Measurements from ENCODE around the gene YWHAG. TPM values are rescaled to one million over a fixed set of nuclear protein-coding genes. Genes with fewer than 3 reads are reported as not detected.

The YWHAG gene
- total and polyA plus RNA-seq, 2 donors from 2014 or later, result 45.4 to 94.2 TPM

GRCh38 chr7:76327610-76328009, 31.2 kb downstream of the YWHAG start:
- TF ChIP-seq, protein P1, sequence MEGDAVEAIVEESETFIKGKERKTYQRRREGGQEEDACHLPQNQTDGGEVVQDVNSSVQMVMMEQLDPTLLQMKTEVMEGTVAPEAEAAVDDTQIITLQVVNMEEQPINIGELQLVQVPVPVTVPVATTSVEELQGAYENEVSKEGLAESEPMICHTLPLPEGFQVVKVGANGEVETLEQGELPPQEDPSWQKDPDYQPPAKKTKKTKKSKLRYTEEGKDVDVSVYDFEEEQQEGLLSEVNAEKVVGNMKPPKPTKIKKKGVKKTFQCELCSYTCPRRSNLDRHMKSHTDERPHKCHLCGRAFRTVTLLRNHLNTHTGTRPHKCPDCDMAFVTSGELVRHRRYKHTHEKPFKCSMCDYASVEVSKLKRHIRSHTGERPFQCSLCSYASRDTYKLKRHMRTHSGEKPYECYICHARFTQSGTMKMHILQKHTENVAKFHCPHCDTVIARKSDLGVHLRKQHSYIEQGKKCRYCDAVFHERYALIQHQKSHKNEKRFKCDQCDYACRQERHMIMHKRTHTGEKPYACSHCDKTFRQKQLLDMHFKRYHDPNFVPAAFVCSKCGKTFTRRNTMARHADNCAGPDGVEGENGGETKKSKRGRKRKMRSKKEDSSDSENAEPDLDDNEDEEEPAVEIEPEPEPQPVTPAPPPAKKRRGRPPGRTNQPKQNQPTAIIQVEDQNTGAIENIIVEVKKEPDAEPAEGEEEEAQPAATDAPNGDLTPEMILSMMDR (IDR thresholded peaks at IDR 0.05; ENCODE audit: borderline replicate concordance, extremely low read depth, insufficient read depth), result no peak
- no peak for DNase-seq
- no peak for FAIRE-seq
- intact Hi-C loops (cut with DNase I), result no loop called here
- peaks cover 4 to 19% (median 11%) of the 10 kb centered on the region in 3 donors for H3K36me3 ChIP-seq (ENCODE audit: control insufficient read depth in 2 of 3, insufficient read depth in 3 of 3, low read length in 3 of 3)
- no peak overlapping the region for H3K9ac ChIP-seq (ENCODE audit: low read length in 3 of 3)
- no peak overlapping the region for H3K27ac ChIP-seq (ENCODE audit: low read depth in 2 of 2, low read length in 2 of 2)
- H3K9me3 ChIP-seq (ENCODE audit: control insufficient read depth in 2 of 3, insufficient read depth in 1 of 3, low read length in 3 of 3), result no peaks in the 10 kb centered on the region
- H3K27me3 ChIP-seq (ENCODE audit: control insufficient read depth, insufficient read depth, low read length), result no peaks in the 10 kb centered on the region
- peaks cover 3 to 7% (median 5%) of the 10 kb centered on the region in 3 donors for H3K4me1 ChIP-seq (ENCODE audit: control insufficient read depth in 2 of 3, insufficient read depth in 2 of 3, low read depth in 1 of 3, low read length in 3 of 3)
- H3K4me3 ChIP-seq (ENCODE audit: low read length in 3 of 3), result no peak overlapping the region

- H3K27ac ChIP-seq (ENCODE audit: low read depth in 2 of 2, low read length in 2 of 2), result no peak overlapping the region
- H3K4me1 ChIP-seq (ENCODE audit: control insufficient read depth in 2 of 3, insufficient read depth in 2 of 3, low read depth in 1 of 3, low read length in 3 of 3), result peaks cover 2 to 4% (median 3%) of the 10 kb centered on the region in 3 donors
- peaks cover 4 to 19% (median 11%) of the 10 kb centered on the region in 3 donors for H3K36me3 ChIP-seq (ENCODE audit: control insufficient read depth in 2 of 3, insufficient read depth in 3 of 3, low read length in 3 of 3)
- no peaks in the 10 kb centered on the region for H3K27me3 ChIP-seq (ENCODE audit: control insufficient read depth, insufficient read depth, low read length)
- no peak overlapping the region for H3K9ac ChIP-seq (ENCODE audit: low read length in 3 of 3)
- TF ChIP-seq, protein P1 (IDR thresholded peaks at IDR 0.05; ENCODE audit: borderline replicate concordance, extremely low read depth, insufficient read depth), result no peak
- no peaks in the 10 kb centered on the region for H3K9me3 ChIP-seq (ENCODE audit: control insufficient read depth in 2 of 3, insufficient read depth in 1 of 3, low read length in 3 of 3)
- H3K4me3 ChIP-seq (ENCODE audit: low read length in 3 of 3), result no peak overlapping the region
- intact Hi-C loops (cut with DNase I), result no loop called here
- FAIRE-seq (no peak), DNase-seq (no peak)
These were observed 32.1 kb downstream of the YWHAG start for GRCh38 chr7:76326646-76327233.

GRCh38 chr7:76325811-76326210, 33.0 kb downstream of the YWHAG start:
- no peak overlapping the region for H3K27ac ChIP-seq (ENCODE audit: low read depth in 2 of 2, low read length in 2 of 2)
- H3K9me3 ChIP-seq (ENCODE audit: control insufficient read depth in 2 of 3, insufficient read depth in 1 of 3, low read length in 3 of 3), result no peaks in the 10 kb centered on the region
- peaks cover 4 to 19% (median 11%) of the 10 kb centered on the region in 3 donors for H3K36me3 ChIP-seq (ENCODE audit: control insufficient read depth in 2 of 3, insufficient read depth in 3 of 3, low read length in 3 of 3)
- intact Hi-C loops (cut with DNase I), result no loop called here
- TF ChIP-seq, protein P1 (IDR thresholded peaks at IDR 0.05; ENCODE audit: borderline replicate concordance, extremely low read depth, insufficient read depth), result no peak
- FAIRE-seq, result no peak
- no peaks in the 10 kb centered on the region for H3K27me3 ChIP-seq (ENCODE audit: control insufficient read depth, insufficient read depth, low read length)
- no peak for DNase-seq
- H3K4me3 ChIP-seq (ENCODE audit: low read length in 3 of 3), result no peak overlapping the region
- H3K9ac ChIP-seq (ENCODE audit: low read length in 3 of 3), result no peak overlapping the region
- H3K4me1 ChIP-seq (ENCODE audit: control insufficient read depth in 2 of 3, insufficient read depth in 2 of 3, low read depth in 1 of 3, low read length in 3 of 3), result peaks cover 2 to 4% (median 3%) of the 10 kb centered on the region in 3 donors
